GM12801 (cell line): ENCODE data around the gene ANKRD39.

Experiments used
- TF ChIP-seq, protein P1 (sequence below): IDR thresholded peaks from one replicate; pipeline ENCODE4 v1.5.1; 2011; ENCODE audit warnings: control low read depth; ENCODE audit not compliant: insufficient read length; ENCODE audit errors: extremely low read depth

The ANKRD39 gene

DNA sequence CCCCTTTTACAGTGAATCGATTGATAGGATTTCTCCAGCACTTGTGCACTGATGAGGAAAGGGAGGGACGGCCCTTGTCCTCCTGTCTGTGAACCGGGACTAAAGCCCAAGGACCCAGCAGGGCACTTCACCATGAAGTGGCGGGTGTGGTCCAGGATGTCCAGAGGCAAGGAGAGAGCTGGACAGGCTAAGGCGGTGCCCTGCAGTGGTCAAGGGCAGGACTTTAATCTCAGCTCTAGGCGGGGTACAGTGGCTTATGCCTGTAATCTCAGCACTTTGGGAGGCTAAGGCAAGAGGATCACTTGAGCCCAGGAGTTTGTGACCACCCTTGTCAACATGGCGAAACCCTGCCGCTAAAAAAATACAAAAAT, 40.3 kb upstream of the ANKRD39 start:
- TF ChIP-seq, protein P1, sequence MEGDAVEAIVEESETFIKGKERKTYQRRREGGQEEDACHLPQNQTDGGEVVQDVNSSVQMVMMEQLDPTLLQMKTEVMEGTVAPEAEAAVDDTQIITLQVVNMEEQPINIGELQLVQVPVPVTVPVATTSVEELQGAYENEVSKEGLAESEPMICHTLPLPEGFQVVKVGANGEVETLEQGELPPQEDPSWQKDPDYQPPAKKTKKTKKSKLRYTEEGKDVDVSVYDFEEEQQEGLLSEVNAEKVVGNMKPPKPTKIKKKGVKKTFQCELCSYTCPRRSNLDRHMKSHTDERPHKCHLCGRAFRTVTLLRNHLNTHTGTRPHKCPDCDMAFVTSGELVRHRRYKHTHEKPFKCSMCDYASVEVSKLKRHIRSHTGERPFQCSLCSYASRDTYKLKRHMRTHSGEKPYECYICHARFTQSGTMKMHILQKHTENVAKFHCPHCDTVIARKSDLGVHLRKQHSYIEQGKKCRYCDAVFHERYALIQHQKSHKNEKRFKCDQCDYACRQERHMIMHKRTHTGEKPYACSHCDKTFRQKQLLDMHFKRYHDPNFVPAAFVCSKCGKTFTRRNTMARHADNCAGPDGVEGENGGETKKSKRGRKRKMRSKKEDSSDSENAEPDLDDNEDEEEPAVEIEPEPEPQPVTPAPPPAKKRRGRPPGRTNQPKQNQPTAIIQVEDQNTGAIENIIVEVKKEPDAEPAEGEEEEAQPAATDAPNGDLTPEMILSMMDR = no peak

DNA sequence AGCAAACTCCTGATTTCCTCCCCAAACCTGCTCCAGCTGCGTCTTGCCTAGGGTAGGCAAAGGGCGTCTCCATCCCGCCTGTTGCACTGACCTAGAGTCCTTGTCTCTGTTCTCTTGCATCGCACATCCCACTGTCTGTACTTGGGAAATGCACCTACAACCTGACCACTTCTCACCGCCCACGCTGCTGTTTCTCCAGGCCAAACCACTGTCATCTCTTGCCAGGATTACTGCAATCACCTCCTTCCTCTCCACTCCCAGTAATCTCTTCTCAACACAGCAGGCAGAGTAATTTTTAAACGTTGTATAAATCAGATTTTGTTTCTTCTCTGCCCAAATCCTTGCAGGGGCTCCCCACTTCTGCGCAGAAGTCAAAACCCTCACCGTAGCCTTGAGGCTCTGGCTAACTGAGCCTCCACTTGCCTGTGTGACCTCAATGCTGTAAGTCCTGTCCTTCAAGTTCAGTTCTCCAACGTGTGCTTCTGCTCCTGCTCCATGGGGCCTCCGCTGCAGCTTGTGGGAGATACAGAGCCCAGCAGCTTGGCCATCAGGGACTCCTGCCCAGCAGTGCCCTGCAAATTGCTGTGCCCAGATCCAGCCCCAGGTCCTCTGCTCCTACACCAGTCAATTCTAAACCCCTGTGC, 39.8 kb upstream of the ANKRD39 start:
- TF ChIP-seq, protein P1 = no peak

DNA sequence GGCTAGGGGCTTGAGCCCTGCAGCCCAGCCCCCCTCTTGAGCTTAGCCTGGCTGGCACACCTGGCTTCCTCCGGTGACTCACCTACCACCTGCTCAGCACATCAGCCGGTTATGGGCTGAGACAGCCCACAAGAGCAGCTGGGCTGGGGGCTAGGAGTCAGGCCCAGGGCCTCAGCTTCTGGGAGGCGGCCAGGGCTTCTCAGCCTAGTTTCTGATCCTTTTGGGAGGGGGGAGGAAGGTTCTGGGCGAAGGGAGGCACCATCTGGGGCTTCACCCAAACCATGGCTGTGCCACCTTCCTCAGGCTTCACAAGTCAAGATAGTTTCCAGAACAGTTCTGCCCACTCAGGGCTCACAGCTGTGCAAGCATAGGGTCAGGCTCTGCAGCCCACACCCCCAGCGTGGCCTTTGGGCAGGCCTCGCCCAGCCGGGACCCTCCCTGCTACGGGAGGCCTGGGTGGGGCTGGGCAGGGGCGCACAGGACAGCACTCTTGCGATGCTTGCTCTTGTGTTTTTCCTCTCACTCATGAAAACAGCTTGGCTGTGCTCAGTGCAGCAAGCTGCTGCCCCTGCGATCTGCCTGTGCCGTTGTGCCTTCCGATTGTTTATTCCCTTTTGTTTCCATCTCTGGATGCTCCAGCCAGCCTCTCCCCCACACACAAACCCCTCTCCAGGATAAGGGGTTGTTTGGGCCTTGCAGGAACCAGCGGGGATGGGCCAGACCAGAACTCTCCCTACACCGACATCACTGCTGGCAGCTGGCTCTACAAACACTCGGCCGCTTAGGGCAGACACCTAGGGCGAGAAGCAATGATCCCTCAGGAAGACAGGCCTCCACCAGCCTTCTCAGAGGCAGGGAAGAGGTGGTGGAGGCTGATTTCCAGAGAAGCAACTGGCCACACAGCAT, 38.2 kb upstream of the ANKRD39 start:
- TF ChIP-seq, protein P1 = no peak

GRCh38 chr2:96895032-96895745, 37.4 kb upstream of the ANKRD39 start:
- TF ChIP-seq, protein P1 = no peak

GRCh38 chr2:96894151-96894531, 36.3 kb upstream of the ANKRD39 start:
- TF ChIP-seq, protein P1 = no peak

DNA sequence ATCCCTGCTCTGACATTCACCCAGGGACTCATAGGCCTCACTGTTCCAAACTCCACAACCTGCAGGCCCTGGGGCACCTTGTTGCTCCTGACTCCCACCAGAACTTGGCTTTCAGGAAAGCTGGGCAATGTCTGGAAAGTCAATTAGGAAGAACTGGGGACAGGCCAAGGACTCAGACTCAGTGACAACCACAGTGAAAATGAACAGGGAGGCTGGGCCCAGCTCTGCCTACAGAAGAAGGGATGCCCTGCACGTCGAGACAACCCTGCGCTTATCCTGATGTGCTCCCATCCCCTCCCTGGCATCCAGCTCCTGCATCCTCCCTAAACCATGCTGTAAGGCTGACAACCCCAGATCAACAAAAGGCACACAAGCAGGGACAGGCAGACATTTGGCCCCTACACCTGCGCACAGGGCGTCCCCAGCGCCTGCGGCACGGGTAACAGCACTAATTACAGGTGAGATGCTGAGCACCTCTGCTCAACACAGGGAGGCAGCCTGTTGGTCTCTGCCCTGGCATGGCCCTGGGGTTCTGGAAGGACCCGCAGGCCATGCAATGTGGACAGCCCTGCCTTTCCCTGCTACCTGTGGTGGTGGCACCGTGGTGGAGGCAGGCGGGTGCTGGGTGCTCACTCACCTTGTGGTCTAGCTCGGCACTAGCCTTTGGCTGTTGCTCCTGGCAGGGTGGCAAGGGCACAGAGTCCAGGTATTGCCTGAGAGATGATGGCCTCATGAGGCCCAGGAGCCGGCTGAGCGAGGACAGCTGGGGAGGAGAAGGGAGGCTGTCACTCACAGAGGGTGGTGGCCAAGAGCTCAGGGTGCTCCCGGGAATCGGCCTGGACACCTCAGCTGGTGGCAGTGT, 35.7 kb upstream of the ANKRD39 start:
- TF ChIP-seq, protein P1 = no peak
